Measurements from ENCODE around the gene NANOS1. TPM values are rescaled to one million over a fixed set of nuclear protein-coding genes. Genes with fewer than 3 reads are reported as not detected.

The NANOS1 gene
- total and polyA plus RNA-seq, 3 donors from 2014 or later = 2.5 to 4.4 (median 3.8) TPM

DNA sequence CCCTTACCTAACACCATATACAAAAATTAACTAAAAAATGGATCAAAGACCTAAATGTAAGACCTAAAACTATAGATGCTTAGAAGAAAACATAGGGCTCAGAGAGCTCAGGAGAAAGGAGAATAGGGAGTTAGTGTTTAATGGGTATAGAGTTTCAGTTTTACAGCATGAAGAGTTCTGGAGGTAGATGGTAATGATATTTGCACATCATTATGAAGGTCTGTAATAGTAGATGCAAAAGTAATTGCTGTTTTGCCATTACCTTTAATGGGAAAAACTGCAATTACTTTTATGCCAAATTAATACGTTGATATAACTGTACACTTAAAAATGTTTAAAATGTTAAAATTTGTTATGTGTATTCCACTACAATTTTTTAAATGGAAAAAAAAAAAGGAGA is 39.2 kb upstream of the NANOS1 start:
- Histone ChIP-seq H3K4me3 (no peak overlapping the region), H3K36me3 (ENCODE audit: low read depth, missing control alignments) (no peaks in the 10 kb centered on the region), H3K4me1 (no peaks in the 10 kb centered on the region), H3K27me3 (no peaks in the 10 kb centered on the region), H3K9me3 (no peaks in the 10 kb centered on the region), H3K27ac (no peak overlapping the region)
- TF ChIP-seq CTCF (IDR thresholded peaks at IDR 0.05) (no peak), POLR2A (IDR thresholded peaks at IDR 0.05) (no peak)
- no peak for DNase-seq
- WGBS, 2 donors = 82 to 92% methylated on average over 1 of the region's 1 CpG
- intact Hi-C loops (cut with DNase I; ENCODE audit: low total_unique reads) = no loop called here

DNA sequence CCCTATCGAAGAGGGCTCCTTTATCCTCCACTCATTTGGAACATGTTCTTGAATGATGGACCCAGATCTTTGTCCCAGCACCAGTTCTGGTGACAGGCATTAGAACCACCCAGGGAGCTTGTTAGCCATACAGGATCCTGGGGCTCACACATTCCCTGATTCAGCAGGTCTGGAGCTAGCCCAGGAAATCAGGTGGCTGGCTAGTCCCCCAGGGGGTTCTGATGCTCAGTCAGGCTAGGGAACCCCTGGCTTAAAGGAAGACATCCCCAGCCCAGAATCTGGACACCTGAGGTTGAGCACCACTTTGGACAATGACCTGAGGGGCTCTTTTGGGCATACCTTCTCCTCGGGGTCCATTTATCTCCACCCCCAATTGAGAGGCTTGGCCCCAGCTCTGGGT is 37.0 kb upstream of the NANOS1 start:
- 63 to 84% methylated on average over 2 of the region's 2 CpGs for WGBS, 2 donors
- Histone ChIP-seq H3K27ac (no peak overlapping the region), H3K9me3 (no peaks in the 10 kb centered on the region), H3K4me3 (no peak overlapping the region), H3K36me3 (ENCODE audit: low read depth, missing control alignments) (no peaks in the 10 kb centered on the region), H3K4me1 (no peaks in the 10 kb centered on the region), H3K27me3 (no peaks in the 10 kb centered on the region)
- TF ChIP-seq CTCF (IDR thresholded peaks at IDR 0.05) (no peak), POLR2A (IDR thresholded peaks at IDR 0.05) (no peak)
- DNase-seq = no peak
- intact Hi-C loops (cut with DNase I; ENCODE audit: low total_unique reads) = no loop called here

DNA sequence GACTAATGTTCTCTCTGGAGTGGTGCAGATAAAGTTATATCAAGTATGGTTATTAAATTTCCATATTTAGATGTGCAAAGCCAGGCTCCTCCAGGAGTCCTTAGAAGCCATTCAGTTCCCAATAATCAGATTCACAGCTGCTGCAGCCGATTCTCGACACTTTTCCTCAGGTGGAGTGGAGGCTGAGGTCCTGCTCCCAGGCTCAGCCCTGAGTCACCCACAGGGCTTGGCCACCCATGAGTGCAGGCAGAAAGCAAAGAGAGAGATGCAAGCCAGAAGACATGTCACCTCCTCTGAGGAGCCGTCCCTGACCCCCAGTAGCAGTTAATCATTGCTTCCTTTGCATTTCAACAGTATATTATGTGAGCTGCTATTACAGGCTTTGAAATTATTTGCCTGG is 36.3 kb upstream of the NANOS1 start:
- WGBS, 2 donors = 77 to 89% methylated on average over 3 of the region's 3 CpGs
- DNase-seq = no peak
- Histone ChIP-seq H3K4me3 (no peak overlapping the region), H3K4me1 (no peaks in the 10 kb centered on the region), H3K36me3 (ENCODE audit: low read depth, missing control alignments) (no peaks in the 10 kb centered on the region), H3K27me3 (no peaks in the 10 kb centered on the region), H3K9me3 (no peaks in the 10 kb centered on the region), H3K27ac (no peak overlapping the region)
- intact Hi-C loops (cut with DNase I; ENCODE audit: low total_unique reads) = no loop called here
- TF ChIP-seq POLR2A (IDR thresholded peaks at IDR 0.05) (no peak), CTCF (IDR thresholded peaks at IDR 0.05) (no peak)

- Histone ChIP-seq H3K4me3 (no peak overlapping the region), H3K36me3 (ENCODE audit: low read depth, missing control alignments) (no peaks in the 10 kb centered on the region), H3K27me3 (no peaks in the 10 kb centered on the region), H3K4me1 (no peaks in the 10 kb centered on the region), H3K9me3 (no peaks in the 10 kb centered on the region), H3K27ac (no peak overlapping the region)
- 68 to 85% methylated on average over 2 of the region's 2 CpGs for WGBS, 2 donors
- no peak for TF ChIP-seq CTCF (IDR thresholded peaks at IDR 0.05)
- no peak for TF ChIP-seq POLR2A (IDR thresholded peaks at IDR 0.05)
- intact Hi-C loops (cut with DNase I; ENCODE audit: low total_unique reads) = no loop called here
- DNase-seq = no peak
These were observed 35.2 kb upstream of the NANOS1 start for GRCh38 chr10:118994321-118994720.

DNA sequence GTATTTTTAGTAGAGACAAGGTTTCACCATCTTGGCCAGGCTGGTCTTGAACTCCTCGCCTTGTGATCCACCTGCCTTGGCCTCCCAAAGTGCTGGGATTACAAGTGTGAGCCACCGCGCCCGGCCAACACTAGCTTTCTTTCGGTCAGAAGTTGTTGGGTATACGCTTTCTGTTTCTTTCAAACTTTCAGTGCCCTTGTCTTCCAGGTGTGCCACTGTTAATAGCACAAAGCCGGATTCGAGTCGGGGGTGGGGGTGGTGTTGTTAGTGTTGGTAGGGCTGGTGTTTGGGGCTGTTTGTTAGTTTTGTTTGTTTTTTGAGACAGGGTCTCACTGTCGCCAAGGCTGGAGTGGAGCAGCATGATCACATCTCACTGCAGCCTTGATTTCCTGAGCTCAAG is 33.8 kb upstream of the NANOS1 start:
- H3K27me3 ChIP-seq = no peaks in the 10 kb centered on the region
- H3K36me3 ChIP-seq (ENCODE audit: low read depth, missing control alignments) = no peaks in the 10 kb centered on the region
- no peaks in the 10 kb centered on the region for H3K9me3 ChIP-seq
- DNase-seq = no peak
- no peak overlapping the region for H3K27ac ChIP-seq
- intact Hi-C loops (cut with DNase I; ENCODE audit: low total_unique reads) = no loop called here
- H3K4me1 ChIP-seq = no peaks in the 10 kb centered on the region
- 90 to 95% methylated on average over 10 of the region's 10 CpGs for WGBS, 2 donors
- H3K4me3 ChIP-seq = no peak overlapping the region
- no peak for TF ChIP-seq CTCF (IDR thresholded peaks at IDR 0.05)
- no peak for TF ChIP-seq POLR2A (IDR thresholded peaks at IDR 0.05)
